HepG2 (cell line): ENCODE data around the gene MRE11. TPM values are rescaled to one million over a fixed set of nuclear protein-coding genes. Genes with fewer than 3 reads are reported as not detected.

Experiments
- AFF4 ChIP-seq: sonication (generic); formaldehyde crosslinking; IDR thresholded peaks from 2 replicates; pipeline ENCODE4 v1.4.0; 2020; ENCODE audit warnings: missing genetic modification reagents
- AGO1 ChIP-seq: fragments of 200-400 bp; formaldehyde crosslinking; IDR thresholded peaks from 2 replicates; pipeline ENCODE4 v1.6.1; 2017; ENCODE audit warnings: mild to moderate bottlenecking, low read depth, low read length, moderate library complexity; ENCODE audit not compliant: poor library complexity, severe bottlenecking
- AHR ChIP-seq: IDR thresholded peaks from 2 replicates; pipeline ENCODE4 v1.6.1; 2018; ENCODE audit warnings: missing genetic modification reagents, missing compliant biosample characterization
- BORCS8-MEF2B ChIP-seq: sonication (generic); formaldehyde crosslinking; IDR thresholded peaks from 2 replicates; pipeline ENCODE4 v1.8.0; 2022; ENCODE audit warnings: mild to moderate bottlenecking, missing genetic modification reagents
- CBX2 ChIP-seq, 2 experiments: fragments of 200-600 bp in 1 of 2; sonication (generic); formaldehyde crosslinking in 1 of 2; IDR thresholded peaks; 2 replicates each; pipeline versions ENCODE4 v1.7.0 to v1.8.1; 2018 to 2022; ENCODE audit warnings: low read depth in 2 of 2, low read length in 1 of 2, mild to moderate bottlenecking in 1 of 2, missing genetic modification reagents in 1 of 2
- E2F1 ChIP-seq: sonication (generic); formaldehyde crosslinking; IDR thresholded peaks from 2 replicates; pipeline ENCODE4 v1.5.0; 2020; ENCODE audit warnings: missing genetic modification reagents
- ELF4 ChIP-seq: sonication (generic); formaldehyde crosslinking; IDR thresholded peaks from 2 replicates; pipeline ENCODE4 v1.5.0; 2020; ENCODE audit warnings: missing genetic modification reagents, mild to moderate bottlenecking, moderate library complexity, borderline replicate concordance
- FOXK1 ChIP-seq: sonication (generic); formaldehyde crosslinking; IDR thresholded peaks from 2 replicates; pipeline ENCODE4 v1.4.0; 2020; ENCODE audit warnings: low read depth, missing genetic modification reagents, borderline replicate concordance
- MXI1 ChIP-seq: IDR thresholded peaks from 3 replicates; pipeline ENCODE4 v1.6.1; 2012; ENCODE audit warnings: low read depth, low read length, inconsistent platforms, borderline replicate concordance
- NFIB ChIP-seq: sonication (generic); formaldehyde crosslinking; IDR thresholded peaks from 2 replicates; pipeline ENCODE4 v1.9.0; 2021; ENCODE audit warnings: missing genetic modification reagents, mild to moderate bottlenecking, borderline replicate concordance
- PHF20 ChIP-seq: sonication (generic); formaldehyde crosslinking; IDR thresholded peaks from 2 replicates; pipeline ENCODE4 v1.5.0; 2020; ENCODE audit warnings: mild to moderate bottlenecking, missing genetic modification reagents
- SALL1 ChIP-seq: sonication (generic); formaldehyde crosslinking; IDR thresholded peaks from 2 replicates; pipeline ENCODE4 v1.8.0; 2022; ENCODE audit warnings: mild to moderate bottlenecking, missing genetic modification reagents
- SOX13 ChIP-seq, 3 experiments: fragments of 450-650 bp in 1 of 3; sonication (generic) in 1 of 3; formaldehyde crosslinking in 1 of 3; IDR thresholded peaks in 2 of 3; conservative IDR thresholded peaks in 1 of 3; 2 replicates each; pipeline versions ENCODE4 v1.5.0 to v1.6.1; 2016 to 2020; ENCODE audit warnings: antibody characterized with exemption in 1 of 3, mild to moderate bottlenecking in 1 of 3, missing compliant biosample characterization in 1 of 3, missing genetic modification reagents in 1 of 3, moderate library complexity in 1 of 3
- SP2 ChIP-seq: sonication (generic); formaldehyde crosslinking; IDR thresholded peaks from 2 replicates; pipeline ENCODE4 v1.5.1; 2020; ENCODE audit warnings: mild to moderate bottlenecking, missing genetic modification reagents
- STAG1 ChIP-seq: sonication (generic); formaldehyde crosslinking; IDR thresholded peaks from 2 replicates; pipeline ENCODE4 v1.4.0; 2020; ENCODE audit warnings: missing genetic modification reagents
- TAF1 ChIP-seq: sonication (generic); formaldehyde crosslinking; IDR thresholded peaks from 2 replicates; pipeline ENCODE4 v1.4.0; 2020; ENCODE audit warnings: missing genetic modification reagents
- ZMYM2 ChIP-seq: sonication (generic); formaldehyde crosslinking; IDR thresholded peaks from 2 replicates; pipeline ENCODE4 v1.8.0; 2022; ENCODE audit warnings: mild to moderate bottlenecking, missing genetic modification reagents
- ZMYM3 ChIP-seq: sonication (generic); formaldehyde crosslinking; IDR thresholded peaks from 2 replicates; pipeline ENCODE4 v1.5.1; 2020; ENCODE audit warnings: mild to moderate bottlenecking, missing genetic modification reagents
- ZNF3 ChIP-seq: IDR thresholded peaks from 2 replicates; pipeline ENCODE4 v1.7.0; 2017; ENCODE audit warnings: inconsistent platforms
- ZNF629 ChIP-seq: sonication (generic); formaldehyde crosslinking; conservative IDR thresholded peaks from 2 replicates; pipeline ENCODE4 v1.5.0; 2020; ENCODE audit warnings: missing genetic modification reagents
- ZNF891 ChIP-seq: sonication (generic); formaldehyde crosslinking; IDR thresholded peaks from 2 replicates; pipeline ENCODE4 v1.5.0; 2020; ENCODE audit warnings: mild to moderate bottlenecking, missing genetic modification reagents
- polyA plus RNA-seq, 8 experiments: library from polyadenylated mRNA; depleted of rRNA in 3 of 8; stranded (reverse) in 7 of 8; unstranded in 1 of 8; fragments of >200 nt; fragmentation: Illumina TruSeq in 4 of 8; extraction: Trizol in 4 of 8; gene quantifications; 2 replicates each; pipeline versions ENCODE4 v1.2.1 to v1.2.3, GENCODE V29; 2011 to 2016; ENCODE audit warnings: low read depth in 4 of 8, missing spikeins in 1 of 8, mixed read lengths in 1 of 8; ENCODE audit not compliant: insufficient read depth in 1 of 8
- total RNA-seq, 5 experiments: library from RNA; depleted of rRNA; stranded (reverse); fragments of >200 nt; fragmentation: Illumina TruSeq; extraction: Trizol; gene quantifications; 2 replicates each; pipeline ENCODE4 v1.2.3, GENCODE V29; 2016; ENCODE audit warnings: low read depth in 1 of 5
- TF ChIP-seq, protein P1 (sequence below): sonication (generic); formaldehyde crosslinking; IDR thresholded peaks from 2 replicates; pipeline ENCODE4 v1.5.0; 2020; ENCODE audit warnings: missing genetic modification reagents, mild to moderate bottlenecking, borderline replicate concordance

MRE11 gene
- total and polyA plus RNA-seq, 2 of the 13 experiments (the other 11 are each of a cell fraction or from before 2014, with no cell fraction given): 7.2 to 37.3 TPM

- TF ChIP-seq PHF20 (peak; percentile 87), CBX2 (IDR thresholded peaks at IDR 0.05; ENCODE audit: low read depth, low read length) (no peak), CBX2 (CRISPR knock-in tag; IDR thresholded peaks at IDR 0.05; ENCODE audit: low read depth) (no peak), MXI1 (peak; percentile 57; the same call in 1 of the 3 replicates), ZNF891 (0 out of 2 replicates have a peak, but pooled peaks have one; percentile 35), ZMYM3 (CRISPR knock-in tag) (peak; percentile 48; the same call in 1 of the 2 replicates), STAG1 (CRISPR knock-in tag) (no peak), E2F1 (CRISPR knock-in tag) (peak; percentile 84), AFF4 (CRISPR knock-in tag) (no peak), AHR (CRISPR knock-in tag) (peak; percentile 75; the same call in 1 of the 2 replicates), ZNF629 (peak; percentile 89), SALL1 (CRISPR knock-in tag) (peak; percentile 61; the same call in 1 of the 2 replicates), NFIB (CRISPR knock-in tag) (no peak), ZNF3 (CRISPR knock-in tag) (0 out of 2 replicates have a peak, but pooled peaks have one; percentile 12), ZMYM2 (CRISPR knock-in tag) (peak; percentile 37; the same call in 1 of the 2 replicates), FOXK1 (peak; percentile 65), BORCS8-MEF2B (peak; percentile 67; the same call in 1 of the 2 replicates), SP2 (peak; percentile 79), AGO1 (peak; percentile 38), TAF1 (CRISPR knock-in tag) (peak; percentile 53; the same call in 1 of the 2 replicates), ELF4 (CRISPR knock-in tag) (peak; percentile 66; the same call in 1 of the 2 replicates), SOX13 (IDR thresholded peaks at IDR 0.05) (no peak), SOX13 (CRISPR knock-in tag; conservative IDR thresholded peaks at IDR 0.05 in 1 of 2, IDR thresholded peaks at IDR 0.05 in 1 of 2) (peak in 1 of 2 experiments; percentile 10; a peak in 1 of 4 replicates)
- TF ChIP-seq, protein P1, sequence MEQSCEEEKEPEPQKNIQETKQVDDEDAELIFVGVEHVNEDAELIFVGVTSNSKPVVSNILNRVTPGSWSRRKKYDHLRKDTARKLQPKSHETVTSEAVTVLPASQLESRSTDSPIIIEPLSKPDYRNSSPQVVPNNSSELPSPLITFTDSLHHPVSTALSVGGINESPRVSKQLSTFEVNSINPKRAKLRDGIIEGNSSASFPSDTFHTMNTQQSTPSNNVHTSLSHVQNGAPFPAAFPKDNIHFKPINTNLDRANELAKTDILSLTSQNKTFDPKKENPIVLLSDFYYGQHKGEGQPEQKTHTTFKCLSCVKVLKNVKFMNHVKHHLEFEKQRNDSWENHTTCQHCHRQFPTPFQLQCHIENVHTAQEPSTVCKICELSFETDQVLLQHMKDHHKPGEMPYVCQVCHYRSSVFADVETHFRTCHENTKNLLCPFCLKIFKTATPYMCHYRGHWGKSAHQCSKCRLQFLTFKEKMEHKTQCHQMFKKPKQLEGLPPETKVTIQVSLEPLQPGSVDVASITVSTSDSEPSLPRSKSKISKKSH (CRISPR knock-in tag): peak; percentile 24; the same call in 1 of the 2 replicates
Observed at GRCh38 chr11:94493281-94494125, at the start of gene MRE11, which contains the start of gene ANKRD49 (continued).
